A673 (cell line): ENCODE data around the gene NRXN3.

Experiments
- CTCF ChIP-seq: fragments of 300-800, 200-600 bp; sonication (generic); conservative IDR thresholded peaks from 2 replicates; pipeline ENCODE4 v1.5.1; 2017; ENCODE audit warnings: low read depth, mild to moderate bottlenecking, antibody characterized with exemption, low read length, moderate library complexity, mixed read lengths
- EZH2 ChIP-seq: fragments of 200-600 bp; sonication (generic); IDR thresholded peaks from 2 replicates; pipeline ENCODE4 v1.6.1; 2017; ENCODE audit warnings: borderline replicate concordance, low read depth, mild to moderate bottlenecking, mixed read lengths, antibody characterized with exemption, low read length; ENCODE audit not compliant: poor library complexity, severe bottlenecking

- TF ChIP-seq CTCF (no peak), EZH2 (no peak)
These were observed 1193.1 kb downstream of the NRXN3 start for GRCh38 chr14:79363291-79363690.
